HCT116 (cell line): ENCODE measurements around the gene FBXL7. TPM values are rescaled to one million over a fixed set of nuclear protein-coding genes. Genes with fewer than 3 reads are reported as not detected.

Experiments used
- ATAC-seq: fragments of 200-7000 bp; cut with Tn5 transposase; 2 replicates; pipeline ENCODE4 v1.9.1; 2020; ENCODE audit warnings: mild to moderate bottlenecking, moderate library complexity
- BruUV-seq: library from RNA; stranded (reverse); fragments of 400-500 nt; replicated peaks from 2 replicates; lab custom pipeline; 2021; lab: Mats Ljungman, UMichigan
- CTCF ChIA-PET: fragments of 300-600 bp; sonication (Branson Sonifier 250); formaldehyde crosslinking; loops from one replicate; lab custom pipeline; 2021; ENCODE audit warnings: antibody characterized with exemption; lab: Charles Lee
- POLR2A ChIA-PET: fragments of 300-600, 350-600 bp; sonication (Branson Sonifier 250); formaldehyde crosslinking; loops from one replicate; lab custom pipeline; 2021; ENCODE audit warnings: antibody characterized with exemption; lab: Charles Lee
- RAD21 ChIA-PET, 2 experiments: fragments of 300-600 bp; sonication (Branson Sonifier 250); formaldehyde crosslinking; loops; one replicate each; lab custom pipeline; 2023; ENCODE audit warnings: low total read pairs in 2 of 2; ENCODE audit not compliant: uncharacterized antibody in 2 of 2, unreplicated experiment in 2 of 2, low non-redundant PET in 1 of 2; lab: Charles Lee
- DNase-seq: peaks from one replicate; pipeline ENCODE4 v3.0.0-alpha.2; 2010; ENCODE audit warnings: low read depth, low spot score
- H2AFZ ChIP-seq: fragments of 200-600 bp; shearing (Covaris generic), sonication (generic); 2 replicates; pipeline ENCODE4 v1.6.1; 2017; ENCODE audit warnings: low read depth, mixed run types, mixed read lengths, antibody characterized with exemption, low read length; ENCODE audit not compliant: poor library complexity, severe bottlenecking
- H3K27ac ChIP-seq: 2 replicates; pipeline ENCODE4 v1.5.1; 2012; ENCODE audit warnings: low read depth, low read length
- H3K27me3 ChIP-seq: fragments of 200-600 bp; sonication (generic); 2 replicates; pipeline ENCODE4 v1.6.1; 2016; ENCODE audit warnings: mixed run types, low read length, mixed read lengths; ENCODE audit not compliant: insufficient read depth
- H3K36me3 ChIP-seq, 2 experiments: fragments of 200-500 bp in 1 of 2; fragments of 200-600 bp in 1 of 2; sonication (Bioruptor generic) in 1 of 2; sonication (generic) in 1 of 2; 2 replicates each; pipeline versions ENCODE4 v1.5.1 to v1.6.1; 2014 to 2016; ENCODE audit warnings: low read length in 2 of 2, inconsistent platforms in 1 of 2, mixed read lengths in 1 of 2, mixed run types in 1 of 2; ENCODE audit not compliant: insufficient read depth in 2 of 2, control insufficient read depth in 1 of 2
- H3K4me1 ChIP-seq, 2 experiments: fragments of 200-600 bp in 1 of 2; sonication (generic) in 1 of 2; 2 replicates each; pipeline versions ENCODE4 v1.5.1 to v1.6.1; 2012 to 2017; ENCODE audit warnings: low read length in 2 of 2, inconsistent platforms in 1 of 2, mild to moderate bottlenecking in 1 of 2, mixed read lengths in 1 of 2, mixed run types in 1 of 2, moderate library complexity in 1 of 2; ENCODE audit not compliant: insufficient read depth in 2 of 2, control insufficient read depth in 1 of 2
- H3K4me2 ChIP-seq: fragments of 200-600 bp; sonication (generic); 2 replicates; pipeline ENCODE4 v1.6.1; 2017; ENCODE audit warnings: mixed run types, low read length, mixed read lengths
- H3K4me3 ChIP-seq, 2 experiments: fragments of 200-600 bp in 1 of 2; sonication (generic) in 1 of 2; replicated peaks in 1 of 2; 2 replicates each; pipeline ENCODE4 v1.5.1; 2011 to 2016; ENCODE audit warnings: low read length in 2 of 2, control low read depth in 1 of 2, low read depth in 1 of 2, mild to moderate bottlenecking in 1 of 2, mixed read lengths in 1 of 2, mixed run types in 1 of 2
- H3K79me2 ChIP-seq: fragments of 200-600 bp; sonication (generic); 2 replicates; pipeline ENCODE4 v1.6.1; 2017; ENCODE audit warnings: mild to moderate bottlenecking, mixed run types, low read length, moderate library complexity, mixed read lengths; ENCODE audit not compliant: insufficient read depth
- H3K9ac ChIP-seq: fragments of 200-600 bp; sonication (generic); 2 replicates; pipeline ENCODE4 v1.6.1; 2016; ENCODE audit warnings: low read length, mixed read lengths
- H3K9me2 ChIP-seq: fragments of 200-600 bp; sonication (generic), shearing (Covaris generic); 2 replicates; pipeline ENCODE4 v1.6.1; 2017; ENCODE audit warnings: mixed run types, mild to moderate bottlenecking, moderate library complexity; ENCODE audit not compliant: insufficient read depth
- H3K9me3 ChIP-seq, 2 experiments: fragments of 200-500 bp in 1 of 2; fragments of 200-600 bp in 1 of 2; sonication (Bioruptor generic) in 1 of 2; sonication (generic) in 1 of 2; 2 replicates each; pipeline ENCODE4 v1.6.1; 2014 to 2017; ENCODE audit warnings: low read length in 2 of 2, mixed read lengths in 2 of 2, inconsistent platforms in 1 of 2, low read depth in 1 of 2, mild to moderate bottlenecking in 1 of 2, mixed run types in 1 of 2, moderate library complexity in 1 of 2; ENCODE audit not compliant: control insufficient read depth in 1 of 2, insufficient read depth in 1 of 2
- H4K20me1 ChIP-seq: fragments of 200-600 bp; sonication (generic), shearing (Covaris generic); 2 replicates; pipeline ENCODE4 v1.6.1; 2017; ENCODE audit warnings: mixed run types, mild to moderate bottlenecking, moderate library complexity; ENCODE audit not compliant: insufficient read depth
- CBX3 ChIP-seq: IDR thresholded peaks from 2 replicates; pipeline ENCODE4 v1.6.1; 2012; ENCODE audit warnings: low read depth
- CEBPB ChIP-seq: IDR thresholded peaks from 2 replicates; pipeline ENCODE4 v1.6.1; 2012; ENCODE audit warnings: low read depth
- CTCF ChIP-seq, 3 experiments: fragments of 200-600 bp in 1 of 3; sonication (generic) in 1 of 3; IDR thresholded peaks in 2 of 3; conservative IDR thresholded peaks in 1 of 3; 2 replicates each; pipeline ENCODE4 v1.5.1; 2012 to 2017; ENCODE audit warnings: low read depth in 2 of 3, low read length in 2 of 3, antibody characterized with exemption in 1 of 3, borderline replicate concordance in 1 of 3, control low read depth in 1 of 3, mild to moderate bottlenecking in 1 of 3, mixed read lengths in 1 of 3, mixed run types in 1 of 3, moderate library complexity in 1 of 3; ENCODE audit not compliant: insufficient read depth in 1 of 3
- EZH2phosphoT487 ChIP-seq: fragments of 200-600 bp; IDR thresholded peaks from 2 replicates; pipeline ENCODE4 v1.6.1; 2018; ENCODE audit warnings: antibody characterized with exemption, borderline replicate concordance
- JUND ChIP-seq: IDR thresholded peaks from 2 replicates; pipeline ENCODE4 v1.6.1; 2012
- POLR2A ChIP-seq: IDR thresholded peaks from 2 replicates; pipeline ENCODE4 v1.7.0; 2011; ENCODE audit warnings: borderline replicate concordance; ENCODE audit not compliant: insufficient read depth, insufficient read length; ENCODE audit errors: extremely low read depth
- RAD21 ChIP-seq: IDR thresholded peaks from 2 replicates; pipeline ENCODE4 v1.6.1; 2012; ENCODE audit warnings: low read depth, mild to moderate bottlenecking
- REST ChIP-seq: IDR thresholded peaks from 2 replicates; pipeline ENCODE4 v1.6.1; 2012; ENCODE audit warnings: low read depth
- SIN3A ChIP-seq: IDR thresholded peaks from 2 replicates; pipeline ENCODE4 v1.6.1; 2012; ENCODE audit warnings: low read depth
- SRF ChIP-seq: IDR thresholded peaks from 2 replicates; pipeline ENCODE4 v1.6.1; 2012; ENCODE audit warnings: low read depth
- TCF7L2 ChIP-seq: IDR thresholded peaks from 2 replicates; pipeline ENCODE4 v1.7.0; 2011; ENCODE audit warnings: borderline replicate concordance, inconsistent platforms; ENCODE audit not compliant: insufficient read depth, insufficient read length; ENCODE audit errors: extremely low read depth
- YY1 ChIP-seq: IDR thresholded peaks from 2 replicates; pipeline ENCODE4 v1.6.1; 2011; ENCODE audit warnings: low read length, low read depth, moderate library complexity, mild to moderate bottlenecking; ENCODE audit not compliant: insufficient replicate concordance; ENCODE audit errors: extremely low read depth
- ZBTB33 ChIP-seq: IDR thresholded peaks from 2 replicates; pipeline ENCODE4 v1.6.1; 2011; ENCODE audit warnings: mild to moderate bottlenecking, low read length, moderate library complexity; ENCODE audit not compliant: insufficient replicate concordance; ENCODE audit errors: extremely low read depth
- ZNF274 ChIP-seq: fragments of 200-500 bp; sonication (Bioruptor generic); IDR thresholded peaks from 2 replicates; pipeline ENCODE4 v1.6.1; 2014; ENCODE audit warnings: mild to moderate bottlenecking, low read depth, low read length, inconsistent platforms
- intact Hi-C: fragments of 100-400 bp; cut with micrococcal nuclease; formaldehyde crosslinking; loops from 2 replicates; pipeline ENCODE4 v1.10.0; 2022
- total RNA-seq: library from RNA; stranded (reverse); gene quantifications from one replicate; pipeline ENCODE4 v1.2.1, GENCODE V29; 2021; ENCODE audit not compliant: unreplicated experiment

Gene FBXL7
- total RNA-seq, 1 experiment from 2014 or later = 0.05 TPM

- no peak overlapping the region for H2AFZ ChIP-seq
- H3K9me2 ChIP-seq = no peaks in the 10 kb centered on the region
- no peaks in the 10 kb centered on the region for H3K4me1 ChIP-seq
- no peaks in the 10 kb centered on the region for H3K27me3 ChIP-seq
- peaks cover 4 to 26% of the 10 kb centered on the region in 2 experiments; a peak in 2 of 4 replicates for H3K9me3 ChIP-seq
- intact Hi-C loops = no loop called here
- H3K79me2 ChIP-seq = no peaks in the 10 kb centered on the region
- no peaks in the 10 kb centered on the region for H4K20me1 ChIP-seq
- no TSS peak for BruUV-seq
- CTCF ChIA-PET = no interaction called here
- POLR2A ChIA-PET = no interaction called here
- no peaks in the 10 kb centered on the region for H3K36me3 ChIP-seq
- RAD21 ChIA-PET = no interaction called here
- no peak overlapping the region for H3K4me3 ChIP-seq
- H3K4me2 ChIP-seq = no peak overlapping the region
- H3K27ac ChIP-seq = no peak overlapping the region
- ATAC-seq (no peak), DNase-seq (no peak)
- TF ChIP-seq REST (no peak), CEBPB (no peak), JUND (no peak), ZNF274 (no peak), TCF7L2 (no peak), YY1 (no peak), POLR2A (no peak), ZBTB33 (no peak), CTCF (IDR thresholded peaks at IDR 0.05 in 2 of 3, conservative IDR thresholded peaks at IDR 0.05 in 1 of 3; ENCODE audit: borderline replicate concordance in 1 of 3, insufficient read depth in 1 of 3, low read depth in 2 of 3, low read length in 2 of 3) (no peak), RAD21 (no peak), SIN3A (no peak), SRF (no peak), CBX3 (no peak), EZH2phosphoT487 (no peak)
- H3K9ac ChIP-seq = no peak overlapping the region
Observed at GRCh38 chr5:15948190-15948589, 448.2 kb downstream of the FBXL7 start.
